Activated CD4-positive, alpha-beta T cell treated with anti-CD3 and anti-CD28 coated beads, Interleukin-10, Interleukin-2, amounts not matched to agents 100 ng/mL and 50 ng/mL, durations not matched to agents 16 hours and 8 hours (primary cell): Measurements from ENCODE around the gene STRN3.
"Not testable (repeated sequence)": the region's sequence is repeated elsewhere in the genome, so short reads cannot be mapped to it uniquely, and the experiment has no call there.

Experiments used
- DNase-seq: peaks from one replicate; pipeline ENCODE4 v3.0.0-alpha.2; 2020

STRN3 gene

GRCh38 chr14:31030469-31030868 lies 4.3 kb upstream of the STRN3 start:
- no peak for DNase-seq

- DNase-seq = peak; percentile 29
Observed at GRCh38 chr14:31029016-31029970, 3.1 kb upstream of the STRN3 start.

GRCh38 chr14:31027847-31028246 lies 1.7 kb upstream of the STRN3 start:
- DNase-seq = no peak

GRCh38 chr14:31026450-31027235 lies 464 bp upstream of the STRN3 start:
- DNase-seq = peak; percentile 96

GRCh38 chr14:31025367-31026076 lies 657 bp downstream of the STRN3 start, which contains the start of gene AP4S1:
Gene AP4S1, plus strand, starts transcription at chr14:31025649. Its CDS starts 40,548 bp downstream, at chr14:31066197.
- DNase-seq = peak; percentile 57

GRCh38 chr14:31024577-31025366 lies 1.4 kb downstream of the STRN3 start:
- no peak for DNase-seq

GRCh38 chr14:31024010-31024480 lies 2.1 kb downstream of the STRN3 start:
- peak; percentile 11 for DNase-seq

GRCh38 chr14:31022386-31022785 lies 3.8 kb downstream of the STRN3 start:
- no peak for DNase-seq

- DNase-seq = no peak
Observed at GRCh38 chr14:31021576-31021949, 4.6 kb downstream of the STRN3 start.

- DNase-seq = no peak
Observed at GRCh38 chr14:31020834-31021575, 5.2 kb downstream of the STRN3 start.

- DNase-seq = no peak
Observed at GRCh38 chr14:31018057-31018645, 8.0 kb downstream of the STRN3 start.

- DNase-seq = no peak
Observed at GRCh38 chr14:31013841-31014240, 12.3 kb downstream of the STRN3 start.

GRCh38 chr14:31010935-31011334 lies 15.2 kb downstream of the STRN3 start:
- no peak for DNase-seq

GRCh38 chr14:31009836-31010574 lies 16.2 kb downstream of the STRN3 start:
- DNase-seq = no peak

GRCh38 chr14:31006703-31007102 lies 19.5 kb downstream of the STRN3 start:
- DNase-seq = no peak

GRCh38 chr14:31004007-31004406 lies 22.2 kb downstream of the STRN3 start:
- not testable (repeated sequence) for DNase-seq

- DNase-seq = no peak
Observed at GRCh38 chr14:31003284-31003683, 22.9 kb downstream of the STRN3 start.

- no peak for DNase-seq
Observed at GRCh38 chr14:31001339-31001658, 24.9 kb downstream of the STRN3 start.

GRCh38 chr14:31000629-31001338 lies 25.4 kb downstream of the STRN3 start:
- DNase-seq = no peak
